Renal cortical epithelial cell (primary cell): ENCODE measurements around the gene PALLD. TPM values are rescaled to one million over a fixed set of nuclear protein-coding genes. Genes with fewer than 3 reads are reported as not detected.

Experiments used
- DNase-seq: peaks from one replicate; pipeline ENCODE4 v3.0.0-alpha.2; 2011; ENCODE audit warnings: low read depth
- total RNA-seq: library from RNA; depleted of rRNA; stranded (reverse); fragments of >200 nt; gene quantifications from 2 replicates; pipeline ENCODE4 v1.2.3, GENCODE V29; 2014

Gene PALLD
- total RNA-seq, 1 donor from 2014 or later = 278 TPM

GRCh38 chr4:168759321-168759720 lies 262.5 kb downstream of the PALLD start:
- DNase-seq = no peak

GRCh38 chr4:168759959-168760527 lies 263.2 kb downstream of the PALLD start:
- no peak for DNase-seq

GRCh38 chr4:168761066-168761465 lies 264.2 kb downstream of the PALLD start:
- no peak for DNase-seq

GRCh38 chr4:168765322-168765721 lies 268.5 kb downstream of the PALLD start:
- DNase-seq = no peak

- DNase-seq = no peak
These were observed 268.9 kb downstream of the PALLD start for GRCh38 chr4:168765726-168766125.

- DNase-seq = peak; percentile 75
These were observed 269.9 kb downstream of the PALLD start for GRCh38 chr4:168766604-168767316.

GRCh38 chr4:168769416-168769815 lies 272.6 kb downstream of the PALLD start:
- DNase-seq = peak; percentile 71

GRCh38 chr4:168769837-168770236 lies 273.0 kb downstream of the PALLD start:
- DNase-seq = no peak

GRCh38 chr4:168771251-168771650 lies 274.4 kb downstream of the PALLD start:
- no peak for DNase-seq

- no peak for DNase-seq
These were observed 276.7 kb downstream of the PALLD start for GRCh38 chr4:168773388-168774195.

- no peak for DNase-seq
These were observed 279.5 kb downstream of the PALLD start for GRCh38 chr4:168776382-168776781.

- DNase-seq = no peak
These were observed 280.6 kb downstream of the PALLD start for GRCh38 chr4:168777277-168777965.

GRCh38 chr4:168781341-168781740 lies 284.5 kb downstream of the PALLD start:
- no peak for DNase-seq

GRCh38 chr4:168781926-168782325 lies 285.1 kb downstream of the PALLD start:
- no peak for DNase-seq

- no peak for DNase-seq
These were observed 285.6 kb downstream of the PALLD start for GRCh38 chr4:168782439-168782838.

GRCh38 chr4:168784786-168785461 lies 288.1 kb downstream of the PALLD start:
- peak; percentile 92 for DNase-seq

- no peak for DNase-seq
These were observed 290.5 kb downstream of the PALLD start for GRCh38 chr4:168787334-168787733.

GRCh38 chr4:168787801-168788595 lies 291.1 kb downstream of the PALLD start:
- DNase-seq = peak; percentile 99

GRCh38 chr4:168790898-168791297 lies 294.0 kb downstream of the PALLD start:
- DNase-seq = no peak

- DNase-seq = no peak
These were observed 294.5 kb downstream of the PALLD start for GRCh38 chr4:168791376-168791775.

- no peak for DNase-seq
These were observed 296.7 kb downstream of the PALLD start for GRCh38 chr4:168793542-168793941.
